ENCODE results near the gene PAPPA2.
"Not testable (repeated sequence)": the region's sequence is repeated elsewhere in the genome, so short reads cannot be mapped to it uniquely, and the experiment has no call there.

PAPPA2 gene, protein sequence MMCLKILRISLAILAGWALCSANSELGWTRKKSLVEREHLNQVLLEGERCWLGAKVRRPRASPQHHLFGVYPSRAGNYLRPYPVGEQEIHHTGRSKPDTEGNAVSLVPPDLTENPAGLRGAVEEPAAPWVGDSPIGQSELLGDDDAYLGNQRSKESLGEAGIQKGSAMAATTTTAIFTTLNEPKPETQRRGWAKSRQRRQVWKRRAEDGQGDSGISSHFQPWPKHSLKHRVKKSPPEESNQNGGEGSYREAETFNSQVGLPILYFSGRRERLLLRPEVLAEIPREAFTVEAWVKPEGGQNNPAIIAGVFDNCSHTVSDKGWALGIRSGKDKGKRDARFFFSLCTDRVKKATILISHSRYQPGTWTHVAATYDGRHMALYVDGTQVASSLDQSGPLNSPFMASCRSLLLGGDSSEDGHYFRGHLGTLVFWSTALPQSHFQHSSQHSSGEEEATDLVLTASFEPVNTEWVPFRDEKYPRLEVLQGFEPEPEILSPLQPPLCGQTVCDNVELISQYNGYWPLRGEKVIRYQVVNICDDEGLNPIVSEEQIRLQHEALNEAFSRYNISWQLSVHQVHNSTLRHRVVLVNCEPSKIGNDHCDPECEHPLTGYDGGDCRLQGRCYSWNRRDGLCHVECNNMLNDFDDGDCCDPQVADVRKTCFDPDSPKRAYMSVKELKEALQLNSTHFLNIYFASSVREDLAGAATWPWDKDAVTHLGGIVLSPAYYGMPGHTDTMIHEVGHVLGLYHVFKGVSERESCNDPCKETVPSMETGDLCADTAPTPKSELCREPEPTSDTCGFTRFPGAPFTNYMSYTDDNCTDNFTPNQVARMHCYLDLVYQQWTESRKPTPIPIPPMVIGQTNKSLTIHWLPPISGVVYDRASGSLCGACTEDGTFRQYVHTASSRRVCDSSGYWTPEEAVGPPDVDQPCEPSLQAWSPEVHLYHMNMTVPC (N-terminal part only)

DNA sequence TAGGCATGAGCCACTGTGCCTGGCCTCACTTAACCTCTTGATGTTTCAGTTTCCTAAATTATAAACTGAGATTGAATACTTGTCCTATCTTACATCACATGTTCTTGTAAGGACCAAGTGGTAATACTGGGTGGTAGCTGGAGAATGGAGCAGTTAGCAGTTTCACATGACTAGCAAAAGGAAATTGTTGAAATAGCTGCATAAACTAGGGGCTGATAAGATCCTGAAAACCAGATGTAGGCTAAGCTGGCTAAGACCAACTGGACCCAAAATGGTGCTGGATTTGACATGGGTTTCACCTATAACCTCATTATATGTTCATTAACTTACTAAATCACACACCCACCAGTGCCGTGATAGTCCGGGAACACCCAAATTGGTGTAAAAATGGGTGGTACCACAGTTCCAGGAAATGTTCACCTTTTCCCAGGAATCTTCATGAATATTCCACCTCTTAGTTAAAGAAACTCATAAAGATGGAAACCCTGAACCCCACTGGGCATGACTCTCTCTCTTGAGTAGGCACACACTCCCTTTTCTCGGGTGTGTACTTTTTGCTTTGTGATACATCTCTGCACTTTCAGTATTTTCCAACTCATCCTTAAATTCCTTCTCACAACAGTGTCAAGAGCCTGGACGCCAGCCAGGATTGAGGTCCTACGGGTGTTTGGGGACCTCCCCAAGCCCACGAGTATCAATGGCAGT lies at the start of gene PAPPA2:
PAPPA2 (plus strand) TSS at position 502 of the 705 bp plus-strand sequence. CDS start 93,148 bp downstream, outside the sequence.
- DNase-seq (ENCODE audit: low read depth) = no peak

GRCh38 chr1:176416777-176417176 lies 46.2 kb upstream of the PAPPA2 start:
- DNase-seq (ENCODE audit: low read depth) = no peak

DNA sequence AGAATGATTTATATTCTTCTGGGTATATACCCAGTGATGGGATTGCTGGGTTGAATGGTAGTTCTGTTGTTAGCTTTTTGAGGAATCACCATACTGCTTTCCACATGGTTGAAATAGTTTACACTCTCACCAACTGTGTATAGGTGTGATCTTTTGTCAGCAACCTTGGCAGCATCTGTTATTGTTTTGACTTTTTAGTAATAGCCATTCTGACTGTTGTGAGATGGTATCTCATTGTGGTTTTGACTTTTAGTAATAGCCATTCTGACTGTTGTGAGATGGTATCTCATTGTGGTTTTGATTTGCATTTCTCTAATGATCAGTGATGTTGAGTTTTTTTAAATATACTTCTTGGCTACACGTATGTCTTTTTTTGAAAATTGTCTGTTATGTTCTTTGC lies 43.4 kb upstream of the PAPPA2 start:
- DNase-seq (ENCODE audit: low read depth) = not testable (repeated sequence)

DNA sequence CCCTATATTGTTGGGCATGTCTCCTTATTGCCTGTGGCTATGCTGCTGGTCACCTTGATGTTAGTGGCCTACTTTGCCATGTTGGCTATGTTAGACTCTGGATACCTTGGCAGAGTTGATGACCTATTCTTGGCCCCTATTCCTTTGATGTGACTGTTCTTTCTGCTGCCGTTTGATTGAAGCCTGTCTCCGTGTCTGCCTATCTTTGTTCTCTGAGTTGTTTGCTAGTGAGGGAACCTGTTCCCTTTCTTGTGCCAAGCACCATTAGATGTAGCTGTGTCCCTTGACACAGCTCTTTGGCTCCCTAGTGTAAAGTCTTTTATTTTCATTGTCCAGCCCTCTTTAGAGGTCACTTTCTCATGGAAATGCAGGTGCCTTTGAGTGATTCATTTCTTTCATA lies 28.7 kb upstream of the PAPPA2 start:
- DNase-seq (ENCODE audit: low read depth) = no peak

GRCh38 chr1:176436251-176436650 lies 26.7 kb upstream of the PAPPA2 start:
- no peak for DNase-seq (ENCODE audit: low read depth)

GRCh38 chr1:176440176-176440575 lies 22.8 kb upstream of the PAPPA2 start:
- DNase-seq (ENCODE audit: low read depth) = no peak

- no peak for DNase-seq (ENCODE audit: low read depth)
These were observed 18.7 kb upstream of the PAPPA2 start for GRCh38 chr1:176444286-176444685.

GRCh38 chr1:176445402-176445801 lies 17.6 kb upstream of the PAPPA2 start:
- DNase-seq (ENCODE audit: low read depth) = no peak

- DNase-seq (ENCODE audit: low read depth) = no peak
These were observed 14.6 kb upstream of the PAPPA2 start for GRCh38 chr1:176448340-176448739.

- DNase-seq (ENCODE audit: low read depth) = no peak
These were observed 12.4 kb upstream of the PAPPA2 start for GRCh38 chr1:176450526-176450925.

- not testable (repeated sequence) for DNase-seq (ENCODE audit: low read depth)
These were observed 11.2 kb upstream of the PAPPA2 start for GRCh38 chr1:176451741-176452140.

GRCh38 chr1:176456795-176457194 lies 6.2 kb upstream of the PAPPA2 start:
- DNase-seq (ENCODE audit: low read depth) = no peak

- DNase-seq (ENCODE audit: low read depth) = no peak
These were observed 2.2 kb upstream of the PAPPA2 start for GRCh38 chr1:176460544-176461336.

GRCh38 chr1:176461576-176461975 lies 1.4 kb upstream of the PAPPA2 start:
- DNase-seq (ENCODE audit: low read depth) = no peak

DNA sequence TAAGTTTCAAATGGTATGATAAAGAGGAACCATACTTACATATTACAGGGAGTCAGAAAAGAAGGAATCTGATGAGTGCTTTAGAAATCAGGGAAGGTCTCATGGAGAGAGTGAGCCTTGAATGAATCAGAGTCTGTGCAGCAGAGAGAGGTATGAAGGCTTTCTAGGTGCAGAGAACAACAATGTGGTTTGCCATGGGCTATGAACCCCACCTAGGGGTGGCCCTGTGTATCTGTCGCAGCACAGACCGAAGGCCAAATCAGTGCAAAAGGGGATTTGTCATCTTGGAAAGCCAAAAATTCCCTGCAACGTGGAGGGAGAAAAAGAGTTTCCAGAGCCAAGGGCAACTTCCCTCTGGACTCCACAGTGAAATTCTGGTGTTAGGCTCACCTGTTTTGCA lies 3.5 kb downstream of the PAPPA2 start:
- DNase-seq (ENCODE audit: low read depth) = no peak

DNA sequence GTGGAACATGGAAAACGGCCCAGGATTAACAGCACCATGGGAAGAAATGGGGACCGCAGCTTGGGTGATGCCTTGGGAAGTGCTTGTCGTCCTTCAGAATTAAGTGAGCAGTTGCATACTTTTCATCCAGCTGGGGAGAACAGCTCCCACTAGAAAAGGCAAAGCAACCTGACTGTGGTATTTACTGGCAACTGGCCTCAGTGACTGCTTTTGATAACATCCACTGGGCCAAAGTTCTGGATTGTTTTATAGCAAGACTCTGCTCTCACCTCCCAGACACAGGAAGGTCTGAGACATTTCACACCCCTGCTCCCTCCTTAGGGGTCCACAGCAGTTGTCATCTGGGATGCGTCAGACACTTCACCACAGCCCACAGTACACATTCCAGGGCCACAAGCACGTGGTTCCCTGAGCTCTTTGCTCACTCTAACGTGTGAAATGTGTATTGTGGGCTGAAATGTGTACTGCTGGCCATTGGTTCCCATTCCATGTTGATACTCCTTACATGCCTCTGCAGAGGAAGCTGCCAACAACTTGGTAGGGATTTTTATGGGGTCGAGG lies 6.6 kb downstream of the PAPPA2 start:
- DNase-seq (ENCODE audit: low read depth) = no peak

- no peak for DNase-seq (ENCODE audit: low read depth)
These were observed 8.6 kb downstream of the PAPPA2 start for GRCh38 chr1:176471338-176472121.

DNA sequence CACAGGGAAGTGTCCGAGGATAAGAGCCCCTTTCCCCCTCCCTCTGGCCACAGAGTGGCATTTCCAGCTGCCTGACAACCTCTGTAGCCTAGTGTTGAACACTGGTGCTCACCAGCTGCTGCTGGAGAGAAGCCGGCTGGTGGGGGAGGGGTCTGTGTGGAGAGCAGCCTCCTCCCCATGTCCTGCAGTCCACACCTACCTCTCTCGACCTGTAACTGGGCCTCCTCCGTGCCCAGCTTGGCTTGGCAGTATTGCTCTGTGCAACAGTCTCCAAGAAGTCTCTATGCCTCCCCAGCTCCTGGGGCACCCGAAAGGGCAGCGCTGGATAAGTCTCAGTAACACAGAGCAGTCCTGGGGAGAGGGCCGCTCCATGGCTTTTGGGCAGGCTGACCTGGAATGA lies 17.0 kb downstream of the PAPPA2 start:
- no peak for DNase-seq (ENCODE audit: low read depth)

GRCh38 chr1:176480750-176481149 lies 17.8 kb downstream of the PAPPA2 start:
- DNase-seq (ENCODE audit: low read depth) = no peak

DNA sequence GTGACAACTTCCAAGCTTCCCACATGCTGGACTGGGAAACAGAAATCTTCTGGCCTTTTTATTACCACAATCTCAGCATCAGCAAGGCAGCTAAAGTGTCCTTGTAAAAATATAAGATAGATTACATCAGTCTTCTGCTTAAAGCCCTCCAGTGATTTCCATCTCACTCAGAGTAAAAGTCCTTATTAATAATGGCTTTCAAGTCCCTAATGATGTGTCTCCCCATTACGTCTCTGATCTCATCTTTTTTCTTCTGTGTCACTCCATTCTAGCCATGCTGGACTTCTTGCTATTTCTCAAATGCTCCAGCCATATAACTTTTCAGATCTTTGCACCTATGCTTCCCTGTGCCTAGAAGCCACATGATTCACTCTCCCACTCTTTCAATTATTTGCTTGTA lies 22.1 kb downstream of the PAPPA2 start:
- DNase-seq (ENCODE audit: low read depth) = no peak

Measured in stimulated activated CD8-positive, alpha-beta memory T cell treated with anti-CD3 and anti-CD28 coated beads, Interleukin-15, amount 100 ng/mL, for 1 hour (primary cell).